Loucy (cell line): ENCODE data around the gene MALT1.
A peak's percentile ranks its signal among the peaks of the same experiment; 100 is the strongest.

ENCODE experiments used
- H2AFZ ChIP-seq: fragments of 200-600 bp; sonication (generic); 2 replicates; pipeline ENCODE4 v1.6.0; 2016; ENCODE audit warnings: antibody characterized with exemption, mild to moderate bottlenecking, low read length, moderate library complexity
- H3F3A ChIP-seq: fragments of 200-600 bp; 2 replicates; pipeline ENCODE4 v1.6.0; 2016; ENCODE audit warnings: antibody characterized with exemption, low read depth, mild to moderate bottlenecking
- H3K27me3 ChIP-seq: fragments of 200-600 bp; sonication (generic); 2 replicates; pipeline ENCODE4 v1.6.1; 2014; ENCODE audit warnings: low read length, mild to moderate bottlenecking; ENCODE audit not compliant: insufficient read depth, poor library complexity, severe bottlenecking
- H3K36me3 ChIP-seq: fragments of 200-600 bp; sonication (generic); 2 replicates; pipeline ENCODE4 v1.6.1; 2016; ENCODE audit warnings: low read length; ENCODE audit not compliant: insufficient read depth
- H3K4me1 ChIP-seq: fragments of 200-600 bp; sonication (generic); 2 replicates; pipeline ENCODE4 v1.5.1; 2014; ENCODE audit warnings: low read length, mild to moderate bottlenecking; ENCODE audit not compliant: insufficient read depth, poor library complexity, severe bottlenecking
- H3K4me2 ChIP-seq: fragments of 200-600 bp; sonication (generic); 2 replicates; pipeline ENCODE4 v1.6.0; 2014; ENCODE audit warnings: antibody characterized with exemption, low read length, low read depth, mild to moderate bottlenecking; ENCODE audit not compliant: poor library complexity, severe bottlenecking
- H3K4me3 ChIP-seq: fragments of 200-600 bp; sonication (generic); 2 replicates; pipeline ENCODE4 v1.5.1; 2014; ENCODE audit warnings: low read length, mild to moderate bottlenecking, mixed read lengths; ENCODE audit not compliant: poor library complexity, severe bottlenecking
- H3K79me2 ChIP-seq: fragments of 200-600 bp; sonication (generic); 2 replicates; pipeline ENCODE4 v1.6.1; 2014; ENCODE audit warnings: low read length; ENCODE audit not compliant: insufficient read depth
- H3K9ac ChIP-seq: fragments of 200-600 bp; sonication (generic); 2 replicates; pipeline ENCODE4 v1.6.0; 2014; ENCODE audit warnings: mild to moderate bottlenecking, low read depth, low read length, moderate library complexity; ENCODE audit not compliant: poor library complexity, severe bottlenecking
- H3K9me2 ChIP-seq: fragments of 200-600 bp; sonication (generic); replicated peaks from 2 replicates; pipeline ENCODE4 v1.6.1; 2016; ENCODE audit warnings: low read depth, low read length, mixed read lengths
- H3K9me3 ChIP-seq: fragments of 200-600 bp; sonication (generic); 2 replicates; pipeline ENCODE4 v1.6.1; 2014; ENCODE audit warnings: mild to moderate bottlenecking, antibody characterized with exemption, low read length, low read depth; ENCODE audit not compliant: insufficient read depth
- H4K20me1 ChIP-seq: fragments of 200-600 bp; sonication (generic); 2 replicates; pipeline ENCODE4 v1.6.0; 2014; ENCODE audit warnings: antibody characterized with exemption, low read length, mild to moderate bottlenecking; ENCODE audit not compliant: insufficient read depth, poor library complexity, severe bottlenecking
- EZH2phosphoT487 ChIP-seq: fragments of 200-600 bp; IDR thresholded peaks from 2 replicates; pipeline ENCODE4 v1.6.1; 2018; ENCODE audit warnings: antibody characterized with exemption, mild to moderate bottlenecking, moderate library complexity, borderline replicate concordance
- TF ChIP-seq, protein P1 (sequence below): fragments of 200-600 bp; sonication (generic); conservative IDR thresholded peaks from 2 replicates; pipeline ENCODE4 v1.5.1; 2014; ENCODE audit warnings: mild to moderate bottlenecking, antibody characterized with exemption, low read length

The MALT1 gene

DNA sequence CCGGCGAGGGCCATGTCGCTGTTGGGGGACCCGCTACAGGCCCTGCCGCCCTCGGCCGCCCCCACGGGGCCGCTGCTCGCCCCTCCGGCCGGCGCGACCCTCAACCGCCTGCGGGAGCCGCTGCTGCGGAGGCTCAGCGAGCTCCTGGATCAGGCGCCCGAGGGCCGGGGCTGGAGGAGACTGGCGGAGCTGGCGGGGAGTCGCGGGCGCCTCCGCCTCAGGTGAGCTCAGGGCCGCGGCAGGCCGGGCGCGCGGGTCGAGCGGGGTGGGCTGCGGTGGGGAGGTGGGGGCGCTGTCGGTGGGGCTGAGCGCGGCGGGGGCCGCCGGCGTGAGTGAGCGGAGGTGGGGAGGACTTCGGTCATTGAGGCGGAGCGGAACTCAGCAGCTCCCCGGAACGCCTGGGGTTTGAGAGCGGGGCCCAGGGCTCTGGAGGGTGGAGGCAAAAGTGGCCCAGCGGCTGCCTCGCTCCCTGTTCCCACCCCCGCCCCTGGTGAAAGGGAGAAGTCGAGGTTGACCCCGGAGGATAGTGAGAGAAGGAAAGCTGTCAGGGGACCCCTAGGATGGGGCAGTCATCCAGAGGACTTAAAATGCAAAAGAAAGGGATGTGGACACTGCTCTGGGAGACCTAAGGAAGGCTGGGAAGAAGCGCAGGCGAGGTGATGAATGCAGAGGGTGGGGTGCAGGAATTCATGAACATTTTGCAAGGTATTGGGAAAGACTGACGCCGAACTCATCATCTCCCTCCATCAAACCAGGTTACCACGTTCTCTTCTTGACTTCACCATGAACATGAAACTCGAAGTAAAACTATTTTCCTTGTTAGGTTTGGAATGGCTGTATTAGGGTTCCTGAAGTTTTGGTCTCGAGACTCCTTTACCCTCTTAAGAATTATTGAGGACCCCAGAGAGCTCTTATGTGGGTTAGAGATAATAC is 633 bp downstream of the MALT1 start:
- H4K20me1 ChIP-seq: peaks cover 8% of the 10 kb centered on the region
- peak overlapping the region; percentile 98 for H3K4me3 ChIP-seq
- H3K4me2 ChIP-seq: peak overlapping the region; percentile 76
- peak overlapping the region; percentile 65 for H2AFZ ChIP-seq
- no peaks in the 10 kb centered on the region for H3K27me3 ChIP-seq
- H3K9ac ChIP-seq: peak overlapping the region; percentile 81
- H3K36me3 ChIP-seq: no peaks in the 10 kb centered on the region
- TF ChIP-seq, protein P1, sequence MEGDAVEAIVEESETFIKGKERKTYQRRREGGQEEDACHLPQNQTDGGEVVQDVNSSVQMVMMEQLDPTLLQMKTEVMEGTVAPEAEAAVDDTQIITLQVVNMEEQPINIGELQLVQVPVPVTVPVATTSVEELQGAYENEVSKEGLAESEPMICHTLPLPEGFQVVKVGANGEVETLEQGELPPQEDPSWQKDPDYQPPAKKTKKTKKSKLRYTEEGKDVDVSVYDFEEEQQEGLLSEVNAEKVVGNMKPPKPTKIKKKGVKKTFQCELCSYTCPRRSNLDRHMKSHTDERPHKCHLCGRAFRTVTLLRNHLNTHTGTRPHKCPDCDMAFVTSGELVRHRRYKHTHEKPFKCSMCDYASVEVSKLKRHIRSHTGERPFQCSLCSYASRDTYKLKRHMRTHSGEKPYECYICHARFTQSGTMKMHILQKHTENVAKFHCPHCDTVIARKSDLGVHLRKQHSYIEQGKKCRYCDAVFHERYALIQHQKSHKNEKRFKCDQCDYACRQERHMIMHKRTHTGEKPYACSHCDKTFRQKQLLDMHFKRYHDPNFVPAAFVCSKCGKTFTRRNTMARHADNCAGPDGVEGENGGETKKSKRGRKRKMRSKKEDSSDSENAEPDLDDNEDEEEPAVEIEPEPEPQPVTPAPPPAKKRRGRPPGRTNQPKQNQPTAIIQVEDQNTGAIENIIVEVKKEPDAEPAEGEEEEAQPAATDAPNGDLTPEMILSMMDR: peak; percentile 24; the same call in 1 of the 2 replicates
- TF ChIP-seq EZH2phosphoT487: no peak
- peaks cover 47% of the 10 kb centered on the region for H3K79me2 ChIP-seq
- H3F3A ChIP-seq: 0 out of 2 replicates have a peak, but pooled peaks cover 3% of the 10 kb centered on the region
- H3K9me2 ChIP-seq: no peaks in the 10 kb centered on the region
- H3K4me1 ChIP-seq: peaks cover 54% of the 10 kb centered on the region
- no peaks in the 10 kb centered on the region for H3K9me3 ChIP-seq

DNA sequence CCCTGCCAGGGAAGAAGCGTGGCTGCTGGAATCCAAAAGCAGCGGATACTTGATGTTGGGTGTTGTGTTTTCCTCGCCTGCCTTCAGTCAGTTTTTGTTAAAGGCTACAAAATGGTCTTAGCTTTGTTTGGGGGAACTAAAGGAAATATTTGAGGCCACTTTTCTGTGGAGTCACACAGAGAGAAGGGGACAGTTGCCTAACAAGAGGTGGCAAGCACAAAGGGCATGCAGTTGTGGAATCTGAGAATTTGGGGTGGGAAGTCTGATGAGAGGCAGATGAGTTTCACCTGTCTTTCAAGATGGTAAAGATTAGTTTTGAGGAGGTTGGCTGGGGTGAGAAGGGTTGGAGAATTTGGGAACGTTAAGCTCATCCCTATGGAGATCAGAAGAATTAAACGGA is 2.9 kb downstream of the MALT1 start:
- no peak for TF ChIP-seq EZH2phosphoT487
- TF ChIP-seq, protein P1: no peak

DNA sequence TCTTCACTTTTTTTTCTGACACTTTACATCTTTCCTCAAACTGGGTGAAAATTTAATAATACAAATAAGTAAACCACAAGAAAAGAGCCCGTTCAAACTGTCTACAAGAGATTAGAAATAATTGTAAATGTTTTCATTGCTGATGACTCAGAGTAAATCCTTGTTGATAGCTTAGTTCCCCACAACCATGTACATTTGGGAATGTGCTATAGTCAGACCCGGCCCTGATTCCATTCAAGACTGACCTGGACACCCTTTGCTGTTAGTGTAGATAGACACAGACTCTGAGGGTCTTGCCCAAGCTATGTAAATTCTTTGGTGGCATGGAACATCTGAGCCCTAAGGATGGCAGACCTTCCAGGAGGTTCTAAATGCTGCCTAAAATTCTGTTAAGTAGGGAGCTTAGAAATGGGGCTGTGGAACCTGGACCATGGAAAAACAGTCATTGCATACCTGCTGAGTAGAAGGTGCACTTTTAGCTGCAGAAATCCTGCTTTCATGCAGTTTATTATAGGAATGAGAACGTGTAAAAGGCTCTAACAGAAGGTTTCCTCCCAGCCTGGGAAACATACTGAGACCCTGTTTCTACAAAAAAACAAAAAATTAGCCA is 3.7 kb downstream of the MALT1 start:
- TF ChIP-seq, protein P1: no peak
- TF ChIP-seq EZH2phosphoT487: no peak
- Histone ChIP-seq H3K9me3 (no peaks in the 10 kb centered on the region), H3K79me2 (peaks cover 64% of the 10 kb centered on the region), H3K9ac (peak overlapping the region; percentile 42), H3K36me3 (no peaks in the 10 kb centered on the region), H3K27me3 (no peaks in the 10 kb centered on the region), H2AFZ (no peak overlapping the region), H3F3A (0 out of 2 replicates have a peak, but pooled peaks cover 3% of the 10 kb centered on the region), H3K9me2 (no peaks in the 10 kb centered on the region), H3K4me1 (peaks cover 64% of the 10 kb centered on the region), H3K4me3 (peak overlapping the region; percentile 98), H4K20me1 (peaks cover 8% of the 10 kb centered on the region), H3K4me2 (peak overlapping the region; percentile 76)

More for the DNA sequence above, 2.9 kb downstream of the MALT1 start:
- Histone ChIP-seq H3K27me3 (no peaks in the 10 kb centered on the region), H4K20me1 (peaks cover 8% of the 10 kb centered on the region), H3K9me2 (no peaks in the 10 kb centered on the region), H3K4me3 (peak overlapping the region; percentile 98), H3K79me2 (peaks cover 56% of the 10 kb centered on the region), H3K9me3 (no peaks in the 10 kb centered on the region), H3F3A (0 out of 2 replicates have a peak, but pooled peaks cover 3% of the 10 kb centered on the region), H2AFZ (no peak overlapping the region), H3K4me2 (peak overlapping the region; percentile 76), H3K9ac (peak overlapping the region; percentile 42), H3K4me1 (peaks cover 71% of the 10 kb centered on the region), H3K36me3 (no peaks in the 10 kb centered on the region)
